ENCODE data around the gene ATP11A.
A peak's percentile ranks its signal among the peaks of the same experiment; 100 is the strongest.

The ATP11A gene

DNA sequence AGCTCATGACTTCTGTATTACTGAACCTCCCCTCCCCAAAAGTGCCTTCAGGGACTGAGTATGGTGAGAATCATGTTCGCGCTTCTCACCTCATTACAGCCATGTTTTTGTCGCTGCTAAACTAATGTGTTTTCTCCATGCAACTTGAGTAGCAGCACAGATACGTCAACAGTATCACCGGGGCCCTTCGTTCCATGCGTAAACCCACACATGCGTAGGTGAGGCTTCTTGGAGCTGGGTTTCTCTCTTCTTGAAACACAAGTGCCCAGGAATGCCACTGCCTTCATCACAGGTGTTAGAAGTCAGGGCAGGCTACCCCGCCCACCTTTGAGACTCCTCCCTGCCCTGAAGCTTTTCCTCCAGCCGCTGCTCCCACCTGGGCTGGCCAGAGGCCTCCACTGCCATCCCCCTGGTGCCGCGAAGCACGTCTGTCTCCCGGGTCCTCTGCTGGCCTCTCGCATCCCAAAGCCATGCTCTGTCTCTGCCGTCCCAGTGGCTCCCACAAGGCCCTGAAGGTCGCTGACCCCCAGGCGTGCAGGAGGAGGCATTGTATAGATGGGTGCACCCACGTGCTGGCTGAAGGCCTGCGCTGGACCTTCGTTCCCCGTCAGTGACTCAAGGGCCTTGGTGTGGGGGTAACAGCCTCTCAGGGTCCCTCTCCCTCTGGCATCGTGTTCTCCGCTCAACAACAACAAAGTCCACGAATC is 143.9 kb downstream of the ATP11A start:
- peak overlapping the region in 1 of 2 experiments; percentile 5 for H3K4me3 ChIP-seq (ENCODE audit: insufficient read depth in 1 of 2, low read depth in 1 of 2, low read length in 2 of 2)
- no peak overlapping the region for H3K4ac ChIP-seq (ENCODE audit: low read depth in 1 of 2, low read length in 2 of 2)
- no peak overlapping the region for H2BK15ac ChIP-seq (ENCODE audit: low read depth, poor library complexity, severe bottlenecking)
- H3K27ac ChIP-seq (ENCODE audit: low read length, poor library complexity, severe bottlenecking), result no peak overlapping the region
- no peak overlapping the region for H3K23ac ChIP-seq (ENCODE audit: low read length in 2 of 2)
- no peak overlapping the region for H2AK5ac ChIP-seq (ENCODE audit: low read length, severe bottlenecking)
- 96% methylated on average over 25 of the region's 25 CpGs for WGBS
- no peaks in the 10 kb centered on the region for H3K79me1 ChIP-seq (replicated peaks; ENCODE audit: low read length, poor library complexity, severe bottlenecking)
- H3K27me3 ChIP-seq (ENCODE audit: control insufficient read depth in 1 of 2, insufficient read depth in 1 of 2, low read length in 2 of 2), result no peaks in the 10 kb centered on the region
- no peak overlapping the region for H4K8ac ChIP-seq (ENCODE audit: low read length)
- H2AFZ ChIP-seq (ENCODE audit: low read depth, low read length), result no peak overlapping the region
- H2BK5ac ChIP-seq (ENCODE audit: low read depth, low read length, poor library complexity, severe bottlenecking), result no peak overlapping the region
- no peak overlapping the region for H3K18ac ChIP-seq (ENCODE audit: low read depth in 1 of 2, low read length in 2 of 2)
- peaks cover 52 to 72% of the 10 kb centered on the region in 2 experiments for H3K36me3 ChIP-seq (ENCODE audit: control insufficient read depth in 1 of 2, insufficient read depth in 2 of 2, low read depth in 1 of 2, low read length in 2 of 2)
- peaks cover 1% of the 10 kb centered on the region for H3K4me1 ChIP-seq (ENCODE audit: control insufficient read depth, insufficient read depth, low read depth, low read length)
- no peak overlapping the region for H3K4me2 ChIP-seq (ENCODE audit: low read length, poor library complexity, severe bottlenecking)
- H2BK12ac ChIP-seq (ENCODE audit: low read length in 2 of 2), result no peak overlapping the region
- no peak overlapping the region for H4K91ac ChIP-seq (ENCODE audit: low read length)
- no peak for DNase-seq
- no peaks in the 10 kb centered on the region for H3K9me3 ChIP-seq (ENCODE audit: control insufficient read depth, low read length)
- no peak overlapping the region for H3K9ac ChIP-seq (ENCODE audit: low read length)
- no peak overlapping the region for H3K14ac ChIP-seq (ENCODE audit: low read length in 2 of 2)
- H2BK120ac ChIP-seq (ENCODE audit: low read depth, low read length), result no peak overlapping the region

GRCh38 chr13:112835344-112835743 is 145.5 kb downstream of the ATP11A start:
- H3K27ac ChIP-seq (ENCODE audit: low read length, poor library complexity, severe bottlenecking), result no peak overlapping the region

GRCh38 chr13:112835796-112836195 is 146.0 kb downstream of the ATP11A start:
- H2BK120ac ChIP-seq (ENCODE audit: low read depth, low read length), result no peak overlapping the region
- no peak for DNase-seq
- H2BK12ac ChIP-seq (ENCODE audit: low read length in 2 of 2), result no peak overlapping the region
- H3K23ac ChIP-seq (ENCODE audit: low read length in 2 of 2), result no peak overlapping the region
- no peak overlapping the region for H3K14ac ChIP-seq (ENCODE audit: low read length in 2 of 2)
- no peak overlapping the region for H2AFZ ChIP-seq (ENCODE audit: low read depth, low read length)
- H3K9ac ChIP-seq (ENCODE audit: low read length), result no peak overlapping the region
- no peak overlapping the region for H3K4me2 ChIP-seq (ENCODE audit: low read length, poor library complexity, severe bottlenecking)
- peaks cover 49 to 79% of the 10 kb centered on the region in 2 experiments for H3K36me3 ChIP-seq (ENCODE audit: control insufficient read depth in 1 of 2, insufficient read depth in 2 of 2, low read depth in 1 of 2, low read length in 2 of 2)
- no peaks in the 10 kb centered on the region for H3K79me1 ChIP-seq (replicated peaks; ENCODE audit: low read length, poor library complexity, severe bottlenecking)
- no peak overlapping the region for H2BK5ac ChIP-seq (ENCODE audit: low read depth, low read length, poor library complexity, severe bottlenecking)
- H3K4me1 ChIP-seq (ENCODE audit: control insufficient read depth, insufficient read depth, low read depth, low read length), result peaks cover 1% of the 10 kb centered on the region
- H3K4ac ChIP-seq (ENCODE audit: low read depth in 1 of 2, low read length in 2 of 2), result no peak overlapping the region
- WGBS, result 99% methylated on average over 10 of the region's 10 CpGs
- H4K8ac ChIP-seq (ENCODE audit: low read length), result no peak overlapping the region
- H2AK5ac ChIP-seq (ENCODE audit: low read length, severe bottlenecking), result no peak overlapping the region
- H3K18ac ChIP-seq (ENCODE audit: low read depth in 1 of 2, low read length in 2 of 2), result no peak overlapping the region
- H2BK15ac ChIP-seq (ENCODE audit: low read depth, poor library complexity, severe bottlenecking), result no peak overlapping the region
- no peaks in the 10 kb centered on the region for H3K9me3 ChIP-seq (ENCODE audit: control insufficient read depth, low read length)
- no peak overlapping the region for H4K91ac ChIP-seq (ENCODE audit: low read length)
- no peak overlapping the region for H3K27ac ChIP-seq (ENCODE audit: low read length, poor library complexity, severe bottlenecking)
- no peak overlapping the region for H3K4me3 ChIP-seq (ENCODE audit: insufficient read depth in 1 of 2, low read depth in 1 of 2, low read length in 2 of 2)
- no peaks in the 10 kb centered on the region for H3K27me3 ChIP-seq (ENCODE audit: control insufficient read depth in 1 of 2, insufficient read depth in 1 of 2, low read length in 2 of 2)

More at GRCh38 chr13:112835344-112835743, 145.5 kb downstream of the ATP11A start:
- H3K23ac ChIP-seq (ENCODE audit: low read length in 2 of 2), result no peak overlapping the region
- 96% methylated on average over 16 of the region's 16 CpGs for WGBS
- peaks cover 1% of the 10 kb centered on the region for H3K4me1 ChIP-seq (ENCODE audit: control insufficient read depth, insufficient read depth, low read depth, low read length)
- H3K18ac ChIP-seq (ENCODE audit: low read depth in 1 of 2, low read length in 2 of 2), result no peak overlapping the region
- no peak overlapping the region for H3K4ac ChIP-seq (ENCODE audit: low read depth in 1 of 2, low read length in 2 of 2)
- no peak overlapping the region for H2BK120ac ChIP-seq (ENCODE audit: low read depth, low read length)
- H3K9me3 ChIP-seq (ENCODE audit: control insufficient read depth, low read length), result no peaks in the 10 kb centered on the region
- H4K91ac ChIP-seq (ENCODE audit: low read length), result no peak overlapping the region
- H3K27me3 ChIP-seq (ENCODE audit: control insufficient read depth in 1 of 2, insufficient read depth in 1 of 2, low read length in 2 of 2), result no peaks in the 10 kb centered on the region
- no peak overlapping the region for H2BK5ac ChIP-seq (ENCODE audit: low read depth, low read length, poor library complexity, severe bottlenecking)
- H2AFZ ChIP-seq (ENCODE audit: low read depth, low read length), result no peak overlapping the region
- no peak overlapping the region for H3K4me3 ChIP-seq (ENCODE audit: insufficient read depth in 1 of 2, low read depth in 1 of 2, low read length in 2 of 2)
- no peak overlapping the region for H2BK15ac ChIP-seq (ENCODE audit: low read depth, poor library complexity, severe bottlenecking)
- H2BK12ac ChIP-seq (ENCODE audit: low read length in 2 of 2), result no peak overlapping the region
- H2AK5ac ChIP-seq (ENCODE audit: low read length, severe bottlenecking), result no peak overlapping the region
- no peak overlapping the region for H4K8ac ChIP-seq (ENCODE audit: low read length)
- no peaks in the 10 kb centered on the region for H3K79me1 ChIP-seq (replicated peaks; ENCODE audit: low read length, poor library complexity, severe bottlenecking)
- peaks cover 49 to 74% of the 10 kb centered on the region in 2 experiments for H3K36me3 ChIP-seq (ENCODE audit: control insufficient read depth in 1 of 2, insufficient read depth in 2 of 2, low read depth in 1 of 2, low read length in 2 of 2)
- no peak overlapping the region for H3K4me2 ChIP-seq (ENCODE audit: low read length, poor library complexity, severe bottlenecking)
- no peak overlapping the region for H3K14ac ChIP-seq (ENCODE audit: low read length in 2 of 2)
- no peak for DNase-seq
- no peak overlapping the region for H3K9ac ChIP-seq (ENCODE audit: low read length)

DNA sequence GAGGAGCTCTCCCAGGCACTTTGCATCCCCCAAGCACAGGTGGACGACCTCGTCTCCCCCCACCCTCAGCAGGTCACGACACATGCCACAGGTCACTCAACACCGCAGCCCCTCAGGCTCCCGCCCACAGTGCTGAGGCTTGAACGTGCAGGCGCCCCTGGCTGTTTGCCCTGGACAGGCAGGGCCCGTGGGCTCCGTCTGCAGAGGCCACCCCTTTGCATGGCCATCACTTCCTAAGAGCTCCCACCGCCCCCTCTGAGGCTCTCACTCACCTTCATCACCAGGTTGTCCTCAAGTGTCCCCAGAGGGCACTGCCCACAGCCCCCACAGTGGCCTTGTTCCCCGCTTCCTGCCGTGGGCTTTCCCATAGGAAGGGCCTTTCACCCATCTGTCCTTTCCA is 147.1 kb downstream of the ATP11A start:
- H3K23ac ChIP-seq (ENCODE audit: low read length in 2 of 2), result no peak overlapping the region
- 97% methylated on average over 12 of the region's 12 CpGs for WGBS

More for the DNA sequence above, 147.1 kb downstream of the ATP11A start:
- Histone ChIP-seq H3K79me1 (replicated peaks; ENCODE audit: low read length, poor library complexity, severe bottlenecking) (no peaks in the 10 kb centered on the region), H3K4me1 (ENCODE audit: control insufficient read depth, insufficient read depth, low read depth, low read length) (peaks cover 6% of the 10 kb centered on the region), H2BK5ac (ENCODE audit: low read depth, low read length, poor library complexity, severe bottlenecking) (no peak overlapping the region), H2BK12ac (ENCODE audit: low read length in 2 of 2) (no peak overlapping the region), H3K9me3 (ENCODE audit: control insufficient read depth, low read length) (no peaks in the 10 kb centered on the region), H3K14ac (ENCODE audit: low read length in 2 of 2) (no peak overlapping the region), H3K18ac (ENCODE audit: low read depth in 1 of 2, low read length in 2 of 2) (no peak overlapping the region), H3K4ac (ENCODE audit: low read depth in 1 of 2, low read length in 2 of 2) (no peak overlapping the region), H3K9ac (ENCODE audit: low read length) (no peak overlapping the region), H2BK15ac (ENCODE audit: low read depth, poor library complexity, severe bottlenecking) (no peak overlapping the region), H2AK5ac (ENCODE audit: low read length, severe bottlenecking) (no peak overlapping the region), H3K4me2 (ENCODE audit: low read length, poor library complexity, severe bottlenecking) (no peak overlapping the region), H3K36me3 (ENCODE audit: control insufficient read depth in 1 of 2, insufficient read depth in 2 of 2, low read depth in 1 of 2, low read length in 2 of 2) (peaks cover 40 to 72% of the 10 kb centered on the region in 2 experiments), H3K27ac (ENCODE audit: low read length, poor library complexity, severe bottlenecking) (no peak overlapping the region), H2BK120ac (ENCODE audit: low read depth, low read length) (no peak overlapping the region), H2AFZ (ENCODE audit: low read depth, low read length) (no peak overlapping the region), H3K4me3 (ENCODE audit: insufficient read depth in 1 of 2, low read depth in 1 of 2, low read length in 2 of 2) (no peak overlapping the region), H3K27me3 (ENCODE audit: control insufficient read depth in 1 of 2, insufficient read depth in 1 of 2, low read length in 2 of 2) (no peaks in the 10 kb centered on the region), H4K8ac (ENCODE audit: low read length) (no peak overlapping the region), H4K91ac (ENCODE audit: low read length) (no peak overlapping the region)
- no peak for DNase-seq

All from mesenchymal stem cell (in vitro differentiated cells and primary cell).